ENCODE data around the gene SPTLC3.

Gene SPTLC3

GRCh38 chr20:13034936-13035335 is 26.2 kb downstream of the SPTLC3 start:
- DNase-seq: no peak

GRCh38 chr20:13035399-13036152 is 26.8 kb downstream of the SPTLC3 start:
- no peak for DNase-seq

- no peak for DNase-seq
Observed at GRCh38 chr20:13037727-13038126, 29.0 kb downstream of the SPTLC3 start.

GRCh38 chr20:13041574-13042457 is 33.0 kb downstream of the SPTLC3 start:
- no peak for DNase-seq

- DNase-seq: no peak
Observed at GRCh38 chr20:13042458-13042794, 33.7 kb downstream of the SPTLC3 start.

GRCh38 chr20:13046409-13046808 is 37.6 kb downstream of the SPTLC3 start:
- no peak for DNase-seq

GRCh38 chr20:13054011-13054410 is 45.2 kb downstream of the SPTLC3 start:
- no peak for DNase-seq

- DNase-seq: no peak
Observed at GRCh38 chr20:13058666-13059389, 50.1 kb downstream of the SPTLC3 start.

- DNase-seq: no peak
Observed at GRCh38 chr20:13059398-13060136, 50.8 kb downstream of the SPTLC3 start.

- no peak for DNase-seq
Observed at GRCh38 chr20:13060327-13060726, 51.6 kb downstream of the SPTLC3 start.

GRCh38 chr20:13061381-13061780 is 52.6 kb downstream of the SPTLC3 start:
- no peak for DNase-seq

- no peak for DNase-seq
Observed at GRCh38 chr20:13062789-13063188, 54.0 kb downstream of the SPTLC3 start.

GRCh38 chr20:13068336-13068735 is 59.6 kb downstream of the SPTLC3 start:
- no peak for DNase-seq

- DNase-seq: no peak
Observed at GRCh38 chr20:13081877-13082276, 73.1 kb downstream of the SPTLC3 start.

GRCh38 chr20:13082378-13082777 is 73.6 kb downstream of the SPTLC3 start:
- no peak for DNase-seq

GRCh38 chr20:13085275-13085674 is 76.5 kb downstream of the SPTLC3 start:
- no peak for DNase-seq

- no peak for DNase-seq
Observed at GRCh38 chr20:13089950-13090469, 81.2 kb downstream of the SPTLC3 start.

GRCh38 chr20:13092111-13092510 is 83.3 kb downstream of the SPTLC3 start:
- DNase-seq: no peak

- no peak for DNase-seq
Observed at GRCh38 chr20:13094976-13095375, 86.2 kb downstream of the SPTLC3 start.

GRCh38 chr20:13098720-13099355 is 90.1 kb downstream of the SPTLC3 start:
- no peak for DNase-seq

- DNase-seq: no peak
Observed at GRCh38 chr20:13099676-13100075, 90.9 kb downstream of the SPTLC3 start.

- DNase-seq: no peak
Observed at GRCh38 chr20:13101276-13101675, 92.5 kb downstream of the SPTLC3 start.

All from NCI-H1694 (cell line).